Measurements from ENCODE around the gene GFI1. TPM values are rescaled to one million over a fixed set of nuclear protein-coding genes. Genes with fewer than 3 reads are reported as not detected.

GFI1 gene
- total RNA-seq, 1 donor from 2014 or later: not detected

GRCh38 chr1:92487078-92487605 lies 417 bp upstream of the GFI1 start:
- DNase-seq: no peak
- no peak overlapping the region for H3K27ac Mint-ChIP-seq (ENCODE audit: unreplicated experiment)
- H3K27me3 Mint-ChIP-seq (ENCODE audit: unreplicated experiment): peaks cover 21% of the 10 kb centered on the region
- peaks cover 9% of the 10 kb centered on the region for H3K4me1 Mint-ChIP-seq (ENCODE audit: low read depth, unreplicated experiment)
- H3K36me3 Mint-ChIP-seq (ENCODE audit: unreplicated experiment): no peaks in the 10 kb centered on the region
- peaks cover 7% of the 10 kb centered on the region for H3K9me3 Mint-ChIP-seq (ENCODE audit: unreplicated experiment)
- H3K4me3 Mint-ChIP-seq (ENCODE audit: unreplicated experiment): peak overlapping the region; percentile 71
- TF ChIP-seq CTCF (IDR thresholded peaks at IDR 0.05; ENCODE audit: partially characterized antibody, unreplicated experiment): no peak

GRCh38 chr1:92485381-92486250 lies 1.1 kb downstream of the GFI1 start:
- Mint-ChIP-seq H3K27ac (ENCODE audit: unreplicated experiment) (no peak overlapping the region), H3K9me3 (ENCODE audit: unreplicated experiment) (peaks cover 7% of the 10 kb centered on the region), H3K36me3 (ENCODE audit: unreplicated experiment) (no peaks in the 10 kb centered on the region), H3K27me3 (ENCODE audit: unreplicated experiment) (peaks cover 27% of the 10 kb centered on the region), H3K4me3 (ENCODE audit: unreplicated experiment) (peak overlapping the region; percentile 85), H3K4me1 (ENCODE audit: low read depth, unreplicated experiment) (peaks cover 9% of the 10 kb centered on the region)
- peak; percentile 18 for TF ChIP-seq CTCF (IDR thresholded peaks at IDR 0.05; ENCODE audit: partially characterized antibody, unreplicated experiment)
- DNase-seq: peak; percentile 52

GRCh38 chr1:92484472-92485380 lies 2.0 kb downstream of the GFI1 start:
- H3K27me3 Mint-ChIP-seq (ENCODE audit: unreplicated experiment): peaks cover 30% of the 10 kb centered on the region
- H3K27ac Mint-ChIP-seq (ENCODE audit: unreplicated experiment): no peak overlapping the region

GRCh38 chr1:92483610-92484471 lies 2.9 kb downstream of the GFI1 start:
- H3K4me1 Mint-ChIP-seq (ENCODE audit: low read depth, unreplicated experiment): peaks cover 13% of the 10 kb centered on the region
- no peak for TF ChIP-seq CTCF (IDR thresholded peaks at IDR 0.05; ENCODE audit: partially characterized antibody, unreplicated experiment)
- H3K9me3 Mint-ChIP-seq (ENCODE audit: unreplicated experiment): peaks cover 12% of the 10 kb centered on the region
- H3K4me3 Mint-ChIP-seq (ENCODE audit: unreplicated experiment): peak overlapping the region; percentile 86
- H3K27me3 Mint-ChIP-seq (ENCODE audit: unreplicated experiment): peaks cover 32% of the 10 kb centered on the region
- peaks cover 11% of the 10 kb centered on the region for H3K36me3 Mint-ChIP-seq (ENCODE audit: unreplicated experiment)
- no peak overlapping the region for H3K27ac Mint-ChIP-seq (ENCODE audit: unreplicated experiment)
- peak; percentile 39 for DNase-seq

More at GRCh38 chr1:92484472-92485380, 2.0 kb downstream of the GFI1 start:
- H3K4me1 Mint-ChIP-seq (ENCODE audit: low read depth, unreplicated experiment): peaks cover 12% of the 10 kb centered on the region
- H3K36me3 Mint-ChIP-seq (ENCODE audit: unreplicated experiment): peaks cover 3% of the 10 kb centered on the region
- peaks cover 9% of the 10 kb centered on the region for H3K9me3 Mint-ChIP-seq (ENCODE audit: unreplicated experiment)
- H3K4me3 Mint-ChIP-seq (ENCODE audit: unreplicated experiment): peak overlapping the region; percentile 86
- peak; percentile 53 for DNase-seq
- no peak for TF ChIP-seq CTCF (IDR thresholded peaks at IDR 0.05; ENCODE audit: partially characterized antibody, unreplicated experiment)
